ENCODE data around the gene CRABP2. TPM values are rescaled to one million over a fixed set of nuclear protein-coding genes. Genes with fewer than 3 reads are reported as not detected.
A peak's percentile ranks its signal among the peaks of the same experiment; 100 is the strongest.

CRABP2 gene
- total and polyA plus RNA-seq, 10 donors, result 1.2 to 13.1 (median 3.7) TPM

DNA sequence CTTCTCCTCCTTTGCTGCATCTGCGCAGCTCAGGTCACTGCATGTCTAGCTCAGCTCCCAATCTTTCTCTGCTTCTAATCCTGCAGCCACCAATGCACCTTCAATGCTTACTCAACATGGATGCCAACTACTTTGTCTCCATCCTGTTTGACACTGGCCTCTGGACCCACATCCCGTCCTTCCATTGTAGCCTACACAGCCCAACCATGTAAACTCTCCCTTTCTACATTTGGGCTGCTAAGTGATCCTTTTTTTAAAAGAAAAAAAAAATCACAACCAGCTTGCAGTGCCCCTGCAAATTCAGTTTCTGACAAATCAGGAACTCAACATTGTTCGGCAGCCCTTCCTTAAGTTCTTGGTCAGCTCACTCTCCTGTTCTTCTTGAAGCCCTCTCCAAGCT lies 9.4 kb upstream of the CRABP2 start:
- intact Hi-C loops (cut with DNase I; ENCODE audit: low total_unique reads), result no loop called here
- TF ChIP-seq, protein P1, sequence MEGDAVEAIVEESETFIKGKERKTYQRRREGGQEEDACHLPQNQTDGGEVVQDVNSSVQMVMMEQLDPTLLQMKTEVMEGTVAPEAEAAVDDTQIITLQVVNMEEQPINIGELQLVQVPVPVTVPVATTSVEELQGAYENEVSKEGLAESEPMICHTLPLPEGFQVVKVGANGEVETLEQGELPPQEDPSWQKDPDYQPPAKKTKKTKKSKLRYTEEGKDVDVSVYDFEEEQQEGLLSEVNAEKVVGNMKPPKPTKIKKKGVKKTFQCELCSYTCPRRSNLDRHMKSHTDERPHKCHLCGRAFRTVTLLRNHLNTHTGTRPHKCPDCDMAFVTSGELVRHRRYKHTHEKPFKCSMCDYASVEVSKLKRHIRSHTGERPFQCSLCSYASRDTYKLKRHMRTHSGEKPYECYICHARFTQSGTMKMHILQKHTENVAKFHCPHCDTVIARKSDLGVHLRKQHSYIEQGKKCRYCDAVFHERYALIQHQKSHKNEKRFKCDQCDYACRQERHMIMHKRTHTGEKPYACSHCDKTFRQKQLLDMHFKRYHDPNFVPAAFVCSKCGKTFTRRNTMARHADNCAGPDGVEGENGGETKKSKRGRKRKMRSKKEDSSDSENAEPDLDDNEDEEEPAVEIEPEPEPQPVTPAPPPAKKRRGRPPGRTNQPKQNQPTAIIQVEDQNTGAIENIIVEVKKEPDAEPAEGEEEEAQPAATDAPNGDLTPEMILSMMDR (IDR thresholded peaks at IDR 0.05 in 8 of 11, conservative IDR thresholded peaks at IDR 0.05 in 3 of 11), result no peak
- TF ChIP-seq POLR2A (IDR thresholded peaks at IDR 0.05), result no peak
- no peak for TF ChIP-seq POLR2AphosphoS5 (IDR thresholded peaks at IDR 0.05)
- H3K4me3 ChIP-seq, result no peak overlapping the region
- H3K27ac ChIP-seq, result no peak overlapping the region
- no peaks in the 10 kb centered on the region for H3K9me3 ChIP-seq
- H3K36me3 ChIP-seq, result peaks cover 0 to 52% (median under 1%) of the 10 kb centered on the region in 6 donors
- WGBS, 5 donors, result 78 to 88% (median 82%) methylated on average over 3 of the region's 3 CpGs
- no peaks in the 10 kb centered on the region for H3K27me3 ChIP-seq (replicated peaks in 1 of 7)
- no peak for DNase-seq
- peaks cover 0 to 3% (median 0%) of the 10 kb centered on the region in 6 donors for H3K4me1 ChIP-seq

DNA sequence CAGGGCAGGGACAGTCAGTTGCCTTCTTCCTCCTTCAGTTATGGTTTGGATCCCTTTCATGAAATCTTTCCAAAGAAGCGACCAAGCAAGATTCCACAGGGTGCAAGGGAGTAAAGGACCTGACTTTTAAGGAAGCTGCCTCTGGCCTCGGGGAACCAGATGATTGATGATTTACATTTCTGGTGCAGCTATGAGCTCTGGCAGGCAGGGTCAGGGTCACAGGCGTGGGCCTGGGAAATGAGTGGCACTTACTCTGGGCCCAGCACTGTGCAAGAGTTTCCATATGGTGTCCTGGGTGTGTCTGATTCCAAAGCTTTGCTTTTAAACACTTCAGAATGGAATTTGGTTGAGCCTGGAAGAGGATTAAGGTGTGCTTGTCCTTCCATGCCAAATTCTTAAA lies 7.2 kb upstream of the CRABP2 start:
- DNase-seq, result no peak
- Histone ChIP-seq H3K9me3 (no peaks in the 10 kb centered on the region), H3K27ac (no peak overlapping the region), H3K4me3 (no peak overlapping the region), H3K27me3 (replicated peaks in 1 of 7) (no peaks in the 10 kb centered on the region), H3K4me1 (peaks cover 0 to 3% (median 0%) of the 10 kb centered on the region in 6 donors), H3K36me3 (peaks cover 0 to 30% (median 0%) of the 10 kb centered on the region in 6 donors)
- TF ChIP-seq POLR2AphosphoS5 (IDR thresholded peaks at IDR 0.05) (no peak), POLR2A (IDR thresholded peaks at IDR 0.05) (no peak)
- TF ChIP-seq, protein P1 (IDR thresholded peaks at IDR 0.05 in 8 of 11, conservative IDR thresholded peaks at IDR 0.05 in 3 of 11), result no peak
- WGBS, 5 donors, result 38 to 69% (median 60%) methylated on average over 3 of the region's 3 CpGs
- intact Hi-C loops (cut with DNase I; ENCODE audit: low total_unique reads), result no loop called here

DNA sequence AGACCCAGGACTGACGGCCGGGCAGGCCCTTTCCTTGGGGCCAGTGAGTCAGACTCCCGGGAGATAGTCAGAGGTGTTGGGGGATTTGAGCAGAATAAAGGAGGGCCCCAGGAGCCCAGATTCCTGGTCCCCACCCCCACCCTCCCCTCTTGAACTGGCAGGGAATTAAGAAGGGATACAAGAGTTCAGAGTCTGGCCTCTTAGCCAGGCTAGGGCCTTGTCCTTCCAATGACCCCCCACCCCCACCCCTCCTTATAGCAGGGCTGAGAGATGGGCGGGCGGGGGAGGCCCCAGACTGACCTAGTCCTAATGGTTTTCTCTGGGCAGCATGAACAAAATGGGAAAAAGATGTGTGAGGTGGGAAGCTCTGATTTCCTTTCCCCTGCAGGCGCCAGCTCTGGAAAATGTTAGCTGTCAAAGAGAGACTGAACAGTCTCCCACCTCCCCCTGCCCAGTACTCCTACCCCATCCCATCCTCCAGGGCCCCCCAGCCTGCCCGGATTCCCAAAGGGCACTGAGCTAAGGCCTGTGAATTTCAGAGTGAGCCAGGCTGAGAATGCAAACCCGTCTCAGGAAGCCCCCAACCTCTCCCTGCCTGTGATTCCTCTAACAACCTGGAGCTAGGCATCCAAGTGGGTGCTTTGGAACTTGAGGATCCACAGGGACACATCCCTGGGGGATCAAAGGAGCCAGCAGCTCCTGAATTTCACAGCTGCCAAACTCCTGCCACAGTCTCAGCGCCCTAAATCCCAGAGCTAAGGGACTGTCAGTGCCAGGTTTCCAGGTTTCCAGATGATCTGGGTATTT lies 5.8 kb upstream of the CRABP2 start:
- no peak for DNase-seq
- intact Hi-C loops (cut with DNase I; ENCODE audit: low total_unique reads), result no loop called here
- Histone ChIP-seq H3K4me1 (peaks cover 4 to 17% (median 12%) of the 10 kb centered on the region in 6 donors), H3K36me3 (peaks cover 0 to 18% (median 0%) of the 10 kb centered on the region in 6 donors), H3K9me3 (no peaks in the 10 kb centered on the region), H3K4me3 (no peak overlapping the region), H3K27me3 (replicated peaks in 1 of 7) (peaks cover 0 to 9% (median 1%) of the 10 kb centered on the region in 7 donors), H3K27ac (no peak overlapping the region)
- WGBS, 5 donors, result 83 to 92% (median 88%) methylated on average over 7 to 9 of the region's 9 CpGs
- TF ChIP-seq POLR2A (IDR thresholded peaks at IDR 0.05), result no peak
- TF ChIP-seq, protein P1 (IDR thresholded peaks at IDR 0.05 in 8 of 11, conservative IDR thresholded peaks at IDR 0.05 in 3 of 11), result no peak
- no peak for TF ChIP-seq POLR2AphosphoS5 (IDR thresholded peaks at IDR 0.05)

DNA sequence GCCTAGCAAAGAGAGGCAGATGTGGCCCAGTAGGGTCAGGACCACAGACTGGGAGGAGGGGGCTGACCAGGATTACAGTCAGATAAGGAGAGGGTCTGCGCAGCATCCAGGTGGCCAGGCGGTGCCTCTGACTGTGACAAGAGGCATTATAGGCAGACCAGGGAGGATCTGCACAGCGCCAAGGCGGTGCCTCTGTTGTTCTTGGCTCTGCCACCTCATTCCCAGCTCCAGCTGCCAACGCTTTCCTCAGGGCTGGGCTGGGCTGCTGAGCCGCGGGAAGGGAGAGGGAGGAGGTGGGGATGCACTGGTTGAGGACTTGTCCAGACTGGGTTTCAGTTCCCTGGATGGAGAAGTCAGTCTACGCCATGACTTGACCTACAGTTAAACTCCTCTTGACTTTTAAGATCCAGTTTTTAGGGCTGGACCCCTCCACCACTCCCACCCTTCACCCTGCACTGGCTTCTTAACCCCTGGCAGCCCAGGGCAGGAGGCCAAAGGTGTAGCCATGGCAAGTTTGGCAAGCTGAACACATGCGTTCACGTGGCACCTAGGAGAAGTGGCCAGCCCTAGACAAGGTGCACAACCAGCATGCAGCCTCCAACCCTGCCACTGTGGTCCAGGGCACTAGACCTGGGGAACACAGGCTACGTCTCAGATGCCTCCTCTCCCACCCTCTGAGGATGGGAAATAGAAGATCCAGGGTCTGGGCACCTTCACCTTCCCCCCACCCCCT lies 4.5 kb upstream of the CRABP2 start:
- TF ChIP-seq, protein P1 (IDR thresholded peaks at IDR 0.05 in 8 of 11, conservative IDR thresholded peaks at IDR 0.05 in 3 of 11), result no peak
- peak in 2 of 3 donors; percentile 41 to 54 for TF ChIP-seq POLR2AphosphoS5 (IDR thresholded peaks at IDR 0.05)
- TF ChIP-seq POLR2A (IDR thresholded peaks at IDR 0.05), result no peak
- DNase-seq, result no peak

More for the DNA sequence above, 4.5 kb upstream of the CRABP2 start:
- no peak overlapping the region for H3K4me3 ChIP-seq
- H3K27me3 ChIP-seq (replicated peaks in 1 of 7), result peaks cover 0 to 22% (median 14%) of the 10 kb centered on the region in 7 donors
- peaks cover 0 to 9% (median 0%) of the 10 kb centered on the region in 6 donors for H3K36me3 ChIP-seq
- H3K4me1 ChIP-seq, result peaks cover 15 to 30% (median 25%) of the 10 kb centered on the region in 6 donors
- no peak overlapping the region for H3K27ac ChIP-seq
- no peaks in the 10 kb centered on the region for H3K9me3 ChIP-seq
- intact Hi-C loops (cut with DNase I; ENCODE audit: low total_unique reads), result no loop called here
- WGBS, 5 donors, result 72 to 78% (median 74%) methylated on average over 11 of the region's 11 CpGs
